GM12873 (cell line): ENCODE results near the gene LATS2.
A peak's percentile ranks its signal among the peaks of the same experiment; 100 is the strongest.

ENCODE experiments used
- CTCF ChIP-seq: IDR thresholded peaks from 2 replicates; pipeline ENCODE4 v1.5.1; 2012; ENCODE audit warnings: low read depth, mild to moderate bottlenecking, moderate library complexity, low read length, control low read depth; ENCODE audit not compliant: insufficient read depth; ENCODE audit errors: missing control alignments

LATS2 gene

GRCh38 chr13:20927596-20928257, 133.7 kb downstream of the LATS2 start:
- TF ChIP-seq CTCF = no peak

DNA sequence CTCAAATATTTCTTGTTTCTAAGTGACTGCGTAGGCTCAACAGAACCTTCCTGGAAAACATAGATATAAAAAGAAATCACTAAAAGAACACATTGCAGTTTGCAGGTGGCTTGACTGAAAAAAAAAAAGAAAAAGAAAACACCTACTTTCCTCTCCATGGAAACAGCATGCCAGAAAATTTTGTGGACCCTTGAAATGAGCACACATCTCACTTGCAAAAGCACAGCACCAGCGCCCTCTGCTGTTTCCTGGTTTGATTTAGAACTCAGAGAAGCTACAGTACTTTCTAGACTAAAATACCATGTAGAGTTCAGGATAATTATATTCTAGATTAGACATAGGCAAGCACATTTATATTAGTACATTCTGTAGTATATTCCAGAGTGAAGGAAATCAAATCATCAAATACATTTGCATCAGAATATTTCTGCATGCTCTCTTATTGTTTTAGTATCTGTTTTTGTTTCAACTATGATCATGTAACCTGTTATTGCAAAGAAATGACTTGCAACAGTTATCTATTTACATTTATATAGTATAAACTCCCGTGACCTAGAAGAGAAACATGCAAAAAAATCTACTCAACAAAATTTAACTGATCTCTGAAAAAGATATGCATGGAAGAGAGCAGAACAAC, 136.5 kb downstream of the LATS2 start:
- TF ChIP-seq CTCF = peak; percentile 77

DNA sequence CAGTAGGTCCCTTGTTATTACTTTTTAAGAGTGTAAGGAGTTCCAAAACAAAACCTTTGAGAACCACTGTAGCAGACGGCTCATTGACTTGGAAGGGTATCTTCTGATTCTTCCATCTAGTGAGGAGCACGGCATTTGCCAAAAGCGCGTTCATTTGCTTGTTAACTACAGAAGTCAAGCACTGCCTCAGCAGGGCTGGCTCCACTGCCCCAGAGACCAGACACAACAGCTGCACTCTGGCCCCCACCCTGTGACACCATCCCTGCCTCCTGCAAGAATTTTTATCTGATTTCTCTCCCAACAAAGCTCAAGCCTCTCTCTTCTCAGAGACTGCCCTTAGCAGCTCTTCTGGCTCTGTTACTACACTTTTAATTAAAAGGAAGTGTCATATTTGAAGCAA, 138.1 kb downstream of the LATS2 start:
- TF ChIP-seq CTCF = no peak
